Breast epithelium (tissue), 3 donors: ENCODE measurements around the gene FSTL4.

Source experiments
- POLR2AphosphoS5 ChIP-seq, 3 donors: sonication (generic); formaldehyde crosslinking; IDR thresholded peaks; one replicate each; pipeline ENCODE4 v1.6.1; 2017; ENCODE audit warnings: antibody characterized with exemption in 3 of 3
- TF ChIP-seq, protein P1 (sequence below), 3 donors: fragments of 450-650 bp; IDR thresholded peaks; one replicate each; pipeline ENCODE4 v1.5.1; 2016 to 2017; ENCODE audit warnings: antibody characterized with exemption in 3 of 3, mild to moderate bottlenecking in 3 of 3, moderate library complexity in 3 of 3

DNA sequence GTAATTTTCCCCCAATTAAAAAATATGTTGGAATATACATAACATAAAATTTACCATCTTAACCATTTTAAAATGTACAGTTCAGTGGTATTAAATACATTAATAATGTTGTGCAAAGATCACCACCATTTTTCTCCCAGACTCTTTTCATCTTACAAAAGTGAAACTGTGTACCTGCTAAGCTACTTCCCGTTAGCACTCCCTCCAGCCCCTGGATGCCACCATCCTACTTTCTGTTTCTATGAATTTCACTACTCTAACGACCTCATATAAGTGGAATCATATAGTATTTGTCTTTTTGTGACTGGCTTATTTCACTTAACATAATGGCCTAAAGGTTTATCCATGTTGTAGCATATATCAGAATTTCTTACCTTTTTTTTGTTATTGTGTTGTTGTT, 447.6 kb downstream of the FSTL4 start:
- TF ChIP-seq, protein P1, sequence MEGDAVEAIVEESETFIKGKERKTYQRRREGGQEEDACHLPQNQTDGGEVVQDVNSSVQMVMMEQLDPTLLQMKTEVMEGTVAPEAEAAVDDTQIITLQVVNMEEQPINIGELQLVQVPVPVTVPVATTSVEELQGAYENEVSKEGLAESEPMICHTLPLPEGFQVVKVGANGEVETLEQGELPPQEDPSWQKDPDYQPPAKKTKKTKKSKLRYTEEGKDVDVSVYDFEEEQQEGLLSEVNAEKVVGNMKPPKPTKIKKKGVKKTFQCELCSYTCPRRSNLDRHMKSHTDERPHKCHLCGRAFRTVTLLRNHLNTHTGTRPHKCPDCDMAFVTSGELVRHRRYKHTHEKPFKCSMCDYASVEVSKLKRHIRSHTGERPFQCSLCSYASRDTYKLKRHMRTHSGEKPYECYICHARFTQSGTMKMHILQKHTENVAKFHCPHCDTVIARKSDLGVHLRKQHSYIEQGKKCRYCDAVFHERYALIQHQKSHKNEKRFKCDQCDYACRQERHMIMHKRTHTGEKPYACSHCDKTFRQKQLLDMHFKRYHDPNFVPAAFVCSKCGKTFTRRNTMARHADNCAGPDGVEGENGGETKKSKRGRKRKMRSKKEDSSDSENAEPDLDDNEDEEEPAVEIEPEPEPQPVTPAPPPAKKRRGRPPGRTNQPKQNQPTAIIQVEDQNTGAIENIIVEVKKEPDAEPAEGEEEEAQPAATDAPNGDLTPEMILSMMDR (IDR thresholded peaks at IDR 0.05) = no peak
- no peak for TF ChIP-seq POLR2AphosphoS5 (IDR thresholded peaks at IDR 0.05)
